SK-N-MC (cell line): ENCODE measurements around the gene AMH.

Experiments used
- DNase-seq: peaks from one replicate; pipeline ENCODE4 v3.0.0-alpha.2; 2011; ENCODE audit warnings: low read depth, low spot score
- H3K27ac ChIP-seq: fragments of 200-600 bp; sonication (generic); 2 replicates; pipeline ENCODE4 v1.5.1; 2016; ENCODE audit warnings: mixed run types
- H3K36me3 ChIP-seq: fragments of 200-600 bp; sonication (generic); 2 replicates; pipeline ENCODE4 v1.6.1; 2017; ENCODE audit warnings: antibody characterized with exemption, low read length, mixed read lengths; ENCODE audit not compliant: insufficient read depth
- H3K4me3 ChIP-seq: fragments of 200-600 bp; sonication (generic); 2 replicates; pipeline ENCODE4 v1.5.1; 2016
- H3K9ac ChIP-seq: fragments of 200-600 bp; sonication (generic); 2 replicates; pipeline ENCODE4 v1.8.0; 2017; ENCODE audit warnings: mixed run types, mixed read lengths; ENCODE audit not compliant: insufficient read length
- H3K9me3 ChIP-seq: fragments of 200-600 bp; sonication (generic); 2 replicates; pipeline ENCODE4 v1.6.1; 2017; ENCODE audit warnings: low read depth, mild to moderate bottlenecking, antibody characterized with exemption, low read length, moderate library complexity, mixed read lengths
- EZH2 ChIP-seq: fragments of 200-600 bp; sonication (generic); IDR thresholded peaks from one replicate; pipeline ENCODE4 v1.6.1; 2017; ENCODE audit warnings: antibody characterized with exemption
- FOXP2 ChIP-seq: optimal IDR thresholded peaks from 2 replicates; pipeline ENCODE3; 2011; ENCODE audit warnings: mild to moderate bottlenecking, moderate library complexity; ENCODE audit not compliant: insufficient read depth; ENCODE audit errors: extremely low read length, control extremely low read depth
- POLR2AphosphoS5 ChIP-seq: IDR thresholded peaks from 2 replicates; pipeline ENCODE4 v1.6.1; 2012; ENCODE audit warnings: mild to moderate bottlenecking, low read depth, low read length, borderline replicate concordance

AMH gene

DNA sequence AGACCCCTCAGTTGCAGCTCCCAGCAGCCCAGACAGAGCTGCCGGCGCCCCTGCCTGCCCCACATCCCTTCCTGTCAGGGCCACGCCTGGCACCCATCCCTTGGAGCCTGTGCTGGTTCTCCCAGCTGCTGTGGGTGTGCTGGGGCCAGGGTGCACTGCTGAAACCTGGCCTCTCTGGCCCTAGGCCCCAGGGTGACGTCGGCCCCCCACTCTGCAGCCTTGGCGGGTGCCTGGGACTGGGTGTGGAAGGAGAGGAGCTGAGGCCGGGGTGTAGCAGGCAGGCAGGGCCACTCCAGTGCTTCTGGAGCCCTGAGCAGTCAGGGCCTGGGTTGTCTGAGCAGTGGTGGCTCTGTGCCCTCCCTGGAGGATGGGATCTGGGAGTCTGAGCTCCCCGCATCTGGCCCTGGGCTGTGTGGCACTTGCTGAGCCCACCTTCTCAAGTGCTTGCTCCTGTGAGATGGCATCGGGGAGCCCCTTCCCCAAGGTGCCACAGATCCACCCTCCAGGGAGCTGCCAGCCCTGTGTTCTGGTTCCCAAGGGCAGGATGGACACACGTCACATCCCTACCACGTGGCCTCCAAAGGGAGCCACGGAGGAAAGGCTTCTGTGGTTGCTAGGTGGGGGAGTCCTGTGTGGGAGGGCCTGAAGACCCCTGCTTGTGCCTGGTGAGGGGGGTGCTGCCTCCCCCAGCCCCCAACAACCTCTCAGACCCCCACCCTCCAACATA, 18.2 kb upstream of the AMH start:
- TF ChIP-seq FOXP2 (no peak), POLR2AphosphoS5 (no peak), EZH2 (no peak)
- Histone ChIP-seq H3K4me3 (no peak overlapping the region), H3K36me3 (peaks cover 19% of the 10 kb centered on the region; the same call in 1 of the 2 replicates), H3K9me3 (no peaks in the 10 kb centered on the region), H3K27ac (peak overlapping the region; percentile 46), H3K9ac (no peak overlapping the region)
- no peak for DNase-seq

- Histone ChIP-seq H3K36me3 (peaks cover 18% of the 10 kb centered on the region; the same call in 1 of the 2 replicates), H3K9me3 (no peaks in the 10 kb centered on the region), H3K27ac (peak overlapping the region; percentile 46), H3K4me3 (no peak overlapping the region), H3K9ac (no peak overlapping the region)
- no peak for DNase-seq
- TF ChIP-seq FOXP2 (no peak), POLR2AphosphoS5 (peak; percentile 37; the same call in 1 of the 2 replicates)
These were observed 17.4 kb upstream of the AMH start for GRCh38 chr19:2231621-2232221.

DNA sequence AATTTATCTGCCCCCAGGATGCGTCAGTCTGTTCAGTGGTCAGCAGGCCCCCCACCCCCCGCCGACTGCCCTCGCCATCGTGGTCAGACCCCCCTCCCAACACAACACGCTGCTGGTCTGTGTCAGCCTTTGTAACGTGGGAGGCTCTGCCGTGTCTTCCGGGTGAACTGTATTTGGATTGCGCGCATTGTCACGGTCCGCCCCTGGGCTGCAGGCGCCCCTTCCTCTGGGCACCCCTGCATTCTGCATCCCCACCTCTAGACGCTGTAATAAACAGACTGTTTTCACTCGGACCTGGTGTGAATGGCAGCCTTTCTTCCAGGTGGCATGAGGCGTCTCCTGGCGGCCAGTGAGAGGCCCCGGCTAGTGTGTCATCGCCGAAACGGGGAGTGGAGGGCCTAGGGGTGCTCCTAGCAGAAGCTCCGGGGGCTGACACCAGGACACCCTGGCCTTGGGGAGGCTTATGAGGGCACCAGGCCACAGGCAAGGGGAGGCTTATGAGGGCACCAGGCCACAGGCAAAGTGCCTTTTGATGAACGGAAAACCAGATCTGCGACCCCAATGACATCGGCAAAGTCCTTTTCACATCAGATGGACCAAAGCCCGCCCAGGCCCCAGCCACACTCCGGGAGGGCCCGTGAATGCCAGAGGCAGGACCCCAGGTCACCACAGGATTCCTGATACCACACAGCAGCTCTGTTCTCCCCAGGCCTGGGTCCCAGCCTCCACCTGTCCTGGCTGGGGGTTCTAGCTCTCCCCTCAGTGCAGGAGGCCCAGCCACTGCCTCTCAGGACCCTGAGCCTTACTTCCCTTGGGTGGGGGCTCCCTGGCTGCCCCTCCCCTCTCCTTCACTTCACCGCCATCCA, 16.6 kb upstream of the AMH start:
- DNase-seq, result no peak
- H3K4me3 ChIP-seq, result no peak overlapping the region
- no peak overlapping the region for H3K9ac ChIP-seq
- H3K9me3 ChIP-seq, result no peaks in the 10 kb centered on the region
- H3K27ac ChIP-seq, result no peak overlapping the region
- peak; percentile 22 for TF ChIP-seq POLR2AphosphoS5
- TF ChIP-seq FOXP2, result no peak
- H3K36me3 ChIP-seq, result peaks cover 18% of the 10 kb centered on the region; the same call in 1 of the 2 replicates

GRCh38 chr19:2233601-2234280, 15.4 kb upstream of the AMH start:
- no peak overlapping the region for H3K9ac ChIP-seq

GRCh38 chr19:2234996-2235380, 14.1 kb upstream of the AMH start:
- TF ChIP-seq EZH2 (no peak), POLR2AphosphoS5 (no peak), FOXP2 (no peak)
- peak overlapping the region; percentile 91 for H3K4me3 ChIP-seq
- H3K9ac ChIP-seq, result peak overlapping the region; percentile 94
- H3K27ac ChIP-seq, result no peak overlapping the region
- DNase-seq, result no peak
- H3K36me3 ChIP-seq, result peaks cover 26% of the 10 kb centered on the region
- H3K9me3 ChIP-seq, result no peaks in the 10 kb centered on the region

More at GRCh38 chr19:2233601-2234280, 15.4 kb upstream of the AMH start:
- Histone ChIP-seq H3K27ac (no peak overlapping the region), H3K9me3 (no peaks in the 10 kb centered on the region), H3K36me3 (peaks cover 29% of the 10 kb centered on the region), H3K4me3 (no peak overlapping the region)
- no peak; the same call in 1 of the 2 replicates for TF ChIP-seq POLR2AphosphoS5
- no peak for DNase-seq

DNA sequence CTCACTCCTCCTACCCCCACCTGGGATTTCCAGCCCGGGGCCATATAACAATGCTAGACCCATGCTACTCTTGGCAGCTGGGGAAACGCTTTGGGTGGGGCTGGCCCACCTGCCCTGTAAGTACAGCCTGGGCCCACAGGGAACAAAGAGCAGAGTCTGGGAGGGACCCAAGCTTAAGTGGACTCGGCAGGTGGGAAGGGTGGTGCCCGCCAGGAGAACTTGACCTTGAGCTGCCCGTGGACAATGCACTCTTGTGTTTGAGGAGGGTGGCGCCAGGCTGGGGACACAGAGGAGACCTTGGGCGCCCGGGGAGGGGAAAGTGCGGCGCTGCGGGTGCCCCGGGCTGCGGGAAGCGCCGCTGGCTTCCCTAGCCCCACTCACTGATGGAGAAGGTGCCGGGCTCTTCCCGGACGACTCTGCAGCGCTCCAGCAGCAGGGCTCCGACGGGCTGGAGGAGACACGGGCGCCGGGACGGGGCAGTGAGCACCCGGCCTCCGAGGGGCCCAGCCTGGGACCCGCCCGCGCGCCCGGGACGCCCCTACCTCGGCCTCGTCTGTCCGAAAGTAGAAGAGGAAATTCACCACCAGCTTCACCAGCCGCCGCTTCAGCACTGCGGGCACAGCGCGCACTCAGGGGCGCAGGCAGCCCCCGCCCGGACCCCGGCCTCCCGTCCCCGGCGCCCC, 13.6 kb upstream of the AMH start:
- H3K27ac ChIP-seq, result peak overlapping the region; percentile 50; the same call in 1 of the 2 replicates
- no peaks in the 10 kb centered on the region for H3K9me3 ChIP-seq
- H3K4me3 ChIP-seq, result peak overlapping the region; percentile 91
- TF ChIP-seq EZH2 (no peak), POLR2AphosphoS5 (no peak), FOXP2 (no peak)
- H3K36me3 ChIP-seq, result peaks cover 25% of the 10 kb centered on the region
- no peak for DNase-seq
- peak overlapping the region; percentile 94 for H3K9ac ChIP-seq

- Histone ChIP-seq H3K9me3 (no peaks in the 10 kb centered on the region), H3K4me3 (peak overlapping the region; percentile 91), H3K27ac (peak overlapping the region; percentile 50; the same call in 1 of the 2 replicates), H3K36me3 (peaks cover 29% of the 10 kb centered on the region), H3K9ac (peak overlapping the region; percentile 94)
- no peak for DNase-seq
- TF ChIP-seq POLR2AphosphoS5, result peak; percentile 58
- no peak for TF ChIP-seq FOXP2
These were observed 13.1 kb upstream of the AMH start for GRCh38 chr19:2236064-2236313.
